HG02970 (cell line): ENCODE data around the gene USP14.

Experiments
- ATAC-seq: cut with Tn5 transposase; IDR thresholded peaks from one replicate; pipeline ENCODE4 v1.9.1; 2021; ENCODE audit warnings: mild to moderate bottlenecking, moderate library complexity, moderate number of reproducible peaks; ENCODE audit not compliant: unreplicated experiment, low FRiP score

The USP14 gene

GRCh38 chr18:159037-159652 lies 788 bp downstream of the USP14 start:
- no peak for ATAC-seq

GRCh38 chr18:159933-160332 lies 1.6 kb downstream of the USP14 start:
- ATAC-seq, result no peak

- no peak for ATAC-seq
These were observed 2.6 kb downstream of the USP14 start for GRCh38 chr18:160831-161570.

- no peak for ATAC-seq
These were observed 14.0 kb downstream of the USP14 start for GRCh38 chr18:172361-172760.

- no peak for ATAC-seq
These were observed 21.1 kb downstream of the USP14 start for GRCh38 chr18:179499-179898.

GRCh38 chr18:181711-182110 lies 23.4 kb downstream of the USP14 start:
- no peak for ATAC-seq

- ATAC-seq, result no peak
These were observed 25.4 kb downstream of the USP14 start for GRCh38 chr18:183769-184168.

- ATAC-seq, result no peak
These were observed 30.9 kb downstream of the USP14 start for GRCh38 chr18:189254-189653.

GRCh38 chr18:191725-192124 lies 33.4 kb downstream of the USP14 start:
- no peak for ATAC-seq

- no peak for ATAC-seq
These were observed 34.4 kb downstream of the USP14 start for GRCh38 chr18:192801-193200.

- ATAC-seq, result no peak
These were observed 37.3 kb downstream of the USP14 start for GRCh38 chr18:195651-196050.

- no peak for ATAC-seq
These were observed 40.9 kb downstream of the USP14 start for GRCh38 chr18:199214-199613.

GRCh38 chr18:199768-200167 lies 41.4 kb downstream of the USP14 start:
- no peak for ATAC-seq

- no peak for ATAC-seq
These were observed 51.7 kb downstream of the USP14 start for GRCh38 chr18:210075-210474.

- no peak for ATAC-seq
These were observed 52.4 kb downstream of the USP14 start for GRCh38 chr18:210733-211132.

GRCh38 chr18:211582-211981 lies 53.2 kb downstream of the USP14 start:
- no peak for ATAC-seq

GRCh38 chr18:212780-213179 lies 54.4 kb downstream of the USP14 start:
- no peak for ATAC-seq

GRCh38 chr18:213505-213904 lies 55.1 kb downstream of the USP14 start:
- ATAC-seq, result no peak

- ATAC-seq, result no peak
These were observed 55.6 kb downstream of the USP14 start for GRCh38 chr18:213966-214365.

GRCh38 chr18:215448-216010 lies 57.2 kb downstream of the USP14 start:
- no peak for ATAC-seq

GRCh38 chr18:217532-218336 lies 59.4 kb downstream of the USP14 start:
- ATAC-seq, result no peak
